Activated naive CD8-positive, alpha-beta T cell treated with anti-CD3 and anti-CD28 coated beads for 36 hours (primary cell): Measurements from ENCODE around the gene KIF5A. TPM values are rescaled to one million over a fixed set of nuclear protein-coding genes. Genes with fewer than 3 reads are reported as not detected.

Experiments
- DNase-seq: peaks from one replicate; pipeline ENCODE4 v3.0.0; 2021
- H3K27ac Mint-ChIP-seq: one replicate; pipeline ENCODE4 v1.8.0; 2022; ENCODE audit warnings: mild to moderate bottlenecking, moderate library complexity, mixed read lengths
- H3K27me3 Mint-ChIP-seq: one replicate; pipeline ENCODE4 v1.8.0; 2022; ENCODE audit warnings: mild to moderate bottlenecking, mixed read lengths
- H3K36me3 Mint-ChIP-seq: one replicate; pipeline ENCODE4 v1.8.0; 2021; ENCODE audit warnings: mild to moderate bottlenecking, mixed read lengths
- H3K4me1 Mint-ChIP-seq: one replicate; pipeline ENCODE4 v1.8.0; 2021; ENCODE audit warnings: mixed read lengths
- H3K4me3 Mint-ChIP-seq: one replicate; pipeline ENCODE4 v1.8.0; 2022; ENCODE audit warnings: mild to moderate bottlenecking, moderate library complexity, mixed read lengths
- H3K9me3 Mint-ChIP-seq: one replicate; pipeline ENCODE4 v1.8.0; 2022; ENCODE audit warnings: mixed read lengths
- total RNA-seq, 2 experiments: library from RNA; stranded (reverse); gene quantifications; one replicate each; pipeline ENCODE4 v1.2.3, GENCODE V29; 2021

KIF5A gene
- total RNA-seq, 2 experiments from 2014 or later: 1.5 to 1.7 TPM

- H3K9me3 Mint-ChIP-seq: no peaks in the 10 kb centered on the region
- no peak overlapping the region for H3K27ac Mint-ChIP-seq
- peaks cover 5% of the 10 kb centered on the region for H3K4me1 Mint-ChIP-seq
- peaks cover 8% of the 10 kb centered on the region for H3K36me3 Mint-ChIP-seq
- no peak overlapping the region for H3K4me3 Mint-ChIP-seq
- DNase-seq: no peak
- no peaks in the 10 kb centered on the region for H3K27me3 Mint-ChIP-seq
Measured at GRCh38 chr12:57536597-57536942, 13.3 kb upstream of the KIF5A start.

GRCh38 chr12:57539134-57539768, 10.6 kb upstream of the KIF5A start:
- no peaks in the 10 kb centered on the region for H3K36me3 Mint-ChIP-seq
- no peak for DNase-seq
- H3K27me3 Mint-ChIP-seq: no peaks in the 10 kb centered on the region
- no peaks in the 10 kb centered on the region for H3K9me3 Mint-ChIP-seq
- no peak overlapping the region for H3K4me3 Mint-ChIP-seq
- H3K4me1 Mint-ChIP-seq: peaks cover 12% of the 10 kb centered on the region
- H3K27ac Mint-ChIP-seq: no peak overlapping the region

GRCh38 chr12:57541001-57541400, 8.8 kb upstream of the KIF5A start:
- no peaks in the 10 kb centered on the region for H3K27me3 Mint-ChIP-seq
- H3K27ac Mint-ChIP-seq: no peak overlapping the region
- H3K9me3 Mint-ChIP-seq: no peaks in the 10 kb centered on the region
- peaks cover 25% of the 10 kb centered on the region for H3K4me1 Mint-ChIP-seq
- no peak overlapping the region for H3K4me3 Mint-ChIP-seq
- no peak for DNase-seq
- H3K36me3 Mint-ChIP-seq: peaks cover 8% of the 10 kb centered on the region

GRCh38 chr12:57541717-57542116, 8.1 kb upstream of the KIF5A start:
- peaks cover 9% of the 10 kb centered on the region for H3K36me3 Mint-ChIP-seq
- no peak for DNase-seq
- H3K27ac Mint-ChIP-seq: no peak overlapping the region
- no peaks in the 10 kb centered on the region for H3K9me3 Mint-ChIP-seq
- no peak overlapping the region for H3K4me3 Mint-ChIP-seq
- H3K27me3 Mint-ChIP-seq: no peaks in the 10 kb centered on the region
- H3K4me1 Mint-ChIP-seq: peaks cover 28% of the 10 kb centered on the region

- DNase-seq: no peak
- Mint-ChIP-seq H3K27me3 (peaks cover 2% of the 10 kb centered on the region), H3K9me3 (no peaks in the 10 kb centered on the region), H3K4me3 (no peak overlapping the region), H3K27ac (no peak overlapping the region), H3K4me1 (peaks cover 34% of the 10 kb centered on the region), H3K36me3 (peaks cover 9% of the 10 kb centered on the region)
Measured at GRCh38 chr12:57543581-57543980, 6.3 kb upstream of the KIF5A start.

GRCh38 chr12:57545809-57546437, 3.9 kb upstream of the KIF5A start:
- Mint-ChIP-seq H3K9me3 (no peaks in the 10 kb centered on the region), H3K27me3 (peaks cover 6% of the 10 kb centered on the region), H3K4me1 (peaks cover 40% of the 10 kb centered on the region), H3K27ac (peak overlapping the region; percentile 91), H3K4me3 (peak overlapping the region; percentile 95), H3K36me3 (peaks cover 9% of the 10 kb centered on the region)
- no peak for DNase-seq

- Mint-ChIP-seq H3K36me3 (peaks cover 9% of the 10 kb centered on the region), H3K4me3 (peak within 1 kb of the TSS; percentile 95), H3K4me1 (peaks cover 42% of the 10 kb centered on the region), H3K27me3 (peaks cover 6% of the 10 kb centered on the region), H3K27ac (peak within 1 kb of the TSS; percentile 91), H3K9me3 (no peaks in the 10 kb centered on the region)
- DNase-seq: peak; percentile 96
Measured at GRCh38 chr12:57546438-57547287, 3.2 kb upstream of the KIF5A start, which contains the start of gene DCTN2. Gene DCTN2 (minus strand): TSS chr12:57547192. CDS start chr12:57547063, 129 bp downstream.

GRCh38 chr12:57547288-57548012, 2.4 kb upstream of the KIF5A start:
- H3K27ac Mint-ChIP-seq: peak overlapping the region; percentile 61
- H3K27me3 Mint-ChIP-seq: peaks cover 6% of the 10 kb centered on the region
- peak overlapping the region; percentile 95 for H3K4me3 Mint-ChIP-seq
- H3K9me3 Mint-ChIP-seq: no peaks in the 10 kb centered on the region
- peaks cover 9% of the 10 kb centered on the region for H3K36me3 Mint-ChIP-seq
- DNase-seq: no peak
- H3K4me1 Mint-ChIP-seq: peaks cover 42% of the 10 kb centered on the region

GRCh38 chr12:57548013-57548315, 1.9 kb upstream of the KIF5A start:
- peaks cover 9% of the 10 kb centered on the region for H3K36me3 Mint-ChIP-seq
- no peaks in the 10 kb centered on the region for H3K9me3 Mint-ChIP-seq
- no peak overlapping the region for H3K4me3 Mint-ChIP-seq
- DNase-seq: no peak
- no peak overlapping the region for H3K27ac Mint-ChIP-seq
- peaks cover 6% of the 10 kb centered on the region for H3K27me3 Mint-ChIP-seq
- peaks cover 42% of the 10 kb centered on the region for H3K4me1 Mint-ChIP-seq

- no peaks in the 10 kb centered on the region for H3K9me3 Mint-ChIP-seq
- no peak overlapping the region for H3K27ac Mint-ChIP-seq
- H3K27me3 Mint-ChIP-seq: peaks cover 6% of the 10 kb centered on the region
- peaks cover 9% of the 10 kb centered on the region for H3K36me3 Mint-ChIP-seq
- no peak for DNase-seq
- peaks cover 42% of the 10 kb centered on the region for H3K4me1 Mint-ChIP-seq
- no peak overlapping the region for H3K4me3 Mint-ChIP-seq
Measured at GRCh38 chr12:57548488-57548887, 1.4 kb upstream of the KIF5A start.

GRCh38 chr12:57549203-57549908, 488 bp upstream of the KIF5A start:
- H3K27ac Mint-ChIP-seq: no peak overlapping the region

GRCh38 chr12:57550641-57551549, 1.1 kb downstream of the KIF5A start:
- H3K36me3 Mint-ChIP-seq: peaks cover 2% of the 10 kb centered on the region
- no peak overlapping the region for H3K27ac Mint-ChIP-seq
- H3K4me1 Mint-ChIP-seq: peaks cover 24% of the 10 kb centered on the region
- H3K27me3 Mint-ChIP-seq: peaks cover 6% of the 10 kb centered on the region
- no peaks in the 10 kb centered on the region for H3K9me3 Mint-ChIP-seq
- peak overlapping the region; percentile 82 for H3K4me3 Mint-ChIP-seq
- no peak for DNase-seq

More at GRCh38 chr12:57549203-57549908, 488 bp upstream of the KIF5A start:
- H3K27me3 Mint-ChIP-seq: peaks cover 6% of the 10 kb centered on the region
- no peak for DNase-seq
- peaks cover 9% of the 10 kb centered on the region for H3K36me3 Mint-ChIP-seq
- peaks cover 36% of the 10 kb centered on the region for H3K4me1 Mint-ChIP-seq
- no peaks in the 10 kb centered on the region for H3K9me3 Mint-ChIP-seq
- H3K4me3 Mint-ChIP-seq: peak overlapping the region; percentile 82

- H3K4me3 Mint-ChIP-seq: no peak overlapping the region
- no peak overlapping the region for H3K27ac Mint-ChIP-seq
Measured at GRCh38 chr12:57551637-57552305, 1.9 kb downstream of the KIF5A start.

More at GRCh38 chr12:57551637-57552305, 1.9 kb downstream of the KIF5A start:
- peaks cover 6% of the 10 kb centered on the region for H3K27me3 Mint-ChIP-seq
- no peaks in the 10 kb centered on the region for H3K9me3 Mint-ChIP-seq
- no peaks in the 10 kb centered on the region for H3K36me3 Mint-ChIP-seq
- peaks cover 19% of the 10 kb centered on the region for H3K4me1 Mint-ChIP-seq
- DNase-seq: no peak
